GM12873 (cell line): ENCODE measurements around the gene HELZ2.

Source experiments
- TF ChIP-seq, protein P1 (sequence below): IDR thresholded peaks from 2 replicates; pipeline ENCODE4 v1.5.1; 2012; ENCODE audit warnings: low read depth, mild to moderate bottlenecking, moderate library complexity, low read length, control low read depth; ENCODE audit not compliant: insufficient read depth; ENCODE audit errors: missing control alignments

HELZ2 gene

DNA sequence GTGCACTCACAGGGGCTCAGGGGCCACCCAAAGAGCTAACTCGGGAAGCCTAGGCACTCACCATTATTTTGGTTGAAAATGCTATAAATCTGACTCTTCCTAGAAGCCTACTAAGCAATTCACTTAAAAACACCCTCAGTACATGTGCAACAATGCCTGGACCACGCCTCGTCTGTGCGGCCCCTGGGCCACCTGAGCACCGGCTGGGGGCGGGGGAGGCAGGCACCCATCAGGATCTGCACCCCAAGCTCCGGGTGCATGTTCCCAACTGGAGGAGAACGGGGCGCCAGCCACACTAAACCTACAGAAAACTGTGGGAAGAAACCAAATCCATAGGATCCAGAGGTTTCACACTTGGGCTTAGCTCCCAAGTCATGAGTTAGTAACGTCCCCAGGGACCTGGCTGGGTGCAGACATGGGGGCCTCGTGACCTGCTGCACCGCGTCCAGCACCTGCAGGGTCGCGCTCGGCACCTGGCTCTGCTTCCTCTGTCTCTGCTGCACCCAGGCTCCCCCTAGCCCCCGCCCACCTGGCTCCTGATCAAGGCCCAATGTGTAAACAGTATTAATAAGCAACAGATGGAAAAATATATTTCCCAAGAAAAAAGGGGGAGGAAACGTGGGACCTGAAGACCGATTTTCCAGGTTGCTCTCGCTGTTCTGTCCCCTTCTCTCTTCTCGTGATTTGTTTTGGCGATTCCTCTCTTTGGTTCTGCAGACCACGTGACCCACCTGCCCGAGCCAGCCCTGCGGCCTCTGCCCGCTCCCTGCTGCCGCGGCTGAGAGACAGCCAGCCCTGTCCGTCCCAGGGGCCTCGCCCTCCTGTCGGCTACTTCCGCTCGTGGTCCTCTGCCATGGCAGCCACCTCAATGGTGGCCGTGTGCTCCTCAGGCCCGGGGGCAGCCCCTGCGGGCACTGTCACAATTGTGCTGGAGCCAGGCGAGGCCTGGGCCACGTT lies 15.5 kb upstream of the HELZ2 start:
- TF ChIP-seq, protein P1, sequence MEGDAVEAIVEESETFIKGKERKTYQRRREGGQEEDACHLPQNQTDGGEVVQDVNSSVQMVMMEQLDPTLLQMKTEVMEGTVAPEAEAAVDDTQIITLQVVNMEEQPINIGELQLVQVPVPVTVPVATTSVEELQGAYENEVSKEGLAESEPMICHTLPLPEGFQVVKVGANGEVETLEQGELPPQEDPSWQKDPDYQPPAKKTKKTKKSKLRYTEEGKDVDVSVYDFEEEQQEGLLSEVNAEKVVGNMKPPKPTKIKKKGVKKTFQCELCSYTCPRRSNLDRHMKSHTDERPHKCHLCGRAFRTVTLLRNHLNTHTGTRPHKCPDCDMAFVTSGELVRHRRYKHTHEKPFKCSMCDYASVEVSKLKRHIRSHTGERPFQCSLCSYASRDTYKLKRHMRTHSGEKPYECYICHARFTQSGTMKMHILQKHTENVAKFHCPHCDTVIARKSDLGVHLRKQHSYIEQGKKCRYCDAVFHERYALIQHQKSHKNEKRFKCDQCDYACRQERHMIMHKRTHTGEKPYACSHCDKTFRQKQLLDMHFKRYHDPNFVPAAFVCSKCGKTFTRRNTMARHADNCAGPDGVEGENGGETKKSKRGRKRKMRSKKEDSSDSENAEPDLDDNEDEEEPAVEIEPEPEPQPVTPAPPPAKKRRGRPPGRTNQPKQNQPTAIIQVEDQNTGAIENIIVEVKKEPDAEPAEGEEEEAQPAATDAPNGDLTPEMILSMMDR, result no peak

DNA sequence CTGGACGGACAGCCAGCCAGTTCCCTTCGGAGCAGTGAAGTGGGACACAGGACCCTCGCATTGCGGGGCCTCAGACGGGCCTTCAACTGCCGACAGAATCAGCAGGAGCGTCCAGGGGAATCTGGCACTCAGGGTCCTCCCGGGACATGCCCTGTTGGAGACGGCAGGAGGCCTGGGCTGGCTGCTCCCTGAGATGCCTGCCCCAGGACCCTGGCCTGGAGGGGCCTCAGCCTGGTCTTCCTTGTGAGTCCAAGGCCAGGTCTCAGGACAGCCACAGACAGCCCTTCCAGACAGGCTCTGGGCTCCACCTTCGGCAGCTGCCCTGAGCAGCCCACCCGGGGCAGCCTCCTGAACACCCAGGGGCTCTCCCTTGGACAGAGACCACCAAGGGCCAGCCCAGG lies 14.6 kb upstream of the HELZ2 start:
- TF ChIP-seq, protein P1, result no peak

DNA sequence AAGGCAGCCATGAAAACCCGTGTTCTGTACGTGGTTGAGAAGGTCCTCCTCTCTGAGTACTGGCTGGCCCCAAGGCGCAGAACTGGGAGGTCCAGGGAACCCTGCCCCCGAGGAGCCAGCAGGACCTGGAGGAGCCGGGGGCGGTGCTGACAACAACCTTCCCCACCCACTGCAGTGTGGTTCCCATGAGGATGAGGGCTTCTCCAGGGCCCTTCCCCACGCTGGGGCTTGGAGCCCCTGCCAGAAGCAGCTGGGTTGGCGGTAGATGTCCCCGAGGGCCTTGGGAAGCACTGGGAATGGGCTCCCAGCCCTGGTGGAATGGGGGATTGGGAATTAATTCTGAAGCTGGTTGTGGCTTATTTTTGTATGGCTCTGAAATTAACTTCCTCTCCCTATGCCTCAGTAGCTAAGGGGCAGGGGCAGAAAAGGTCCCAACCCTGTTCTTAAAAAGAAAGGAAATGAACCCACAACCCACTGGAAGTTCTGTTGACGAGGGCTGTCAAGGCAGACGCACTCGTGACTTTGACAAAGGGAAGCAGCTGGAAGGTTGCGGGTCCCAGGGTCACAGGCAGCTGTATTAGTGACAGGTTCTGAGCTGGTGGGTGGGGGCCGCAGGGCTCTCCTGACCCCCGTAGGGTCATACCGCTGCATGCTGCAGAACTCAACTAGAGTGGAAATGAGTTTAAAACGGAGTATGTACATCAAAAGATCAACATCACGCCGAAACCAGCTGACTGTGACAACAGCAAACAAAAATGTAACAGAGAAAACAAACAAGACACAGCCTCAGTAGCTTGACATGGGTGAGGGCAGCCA lies 13.9 kb upstream of the HELZ2 start:
- TF ChIP-seq, protein P1, result no peak

DNA sequence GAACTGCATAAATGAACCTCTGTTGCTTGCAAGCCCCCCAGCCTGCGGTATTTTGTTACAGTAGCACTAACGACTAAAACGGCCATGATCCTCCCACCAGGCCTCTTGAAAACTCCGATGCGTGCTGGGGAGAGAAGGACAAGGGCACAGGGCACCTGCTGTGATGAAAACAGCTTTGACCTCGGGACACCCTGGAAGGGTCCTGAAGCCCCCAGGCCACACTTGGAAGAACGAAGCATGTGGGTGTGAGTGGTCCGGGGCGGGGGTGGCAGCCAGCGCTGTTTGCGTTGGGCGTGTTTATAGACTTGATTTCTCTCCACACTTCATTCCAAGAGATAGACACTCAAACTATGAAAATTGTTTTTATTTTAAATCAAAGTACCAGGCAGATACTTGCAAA lies 13.2 kb upstream of the HELZ2 start:
- TF ChIP-seq, protein P1, result no peak

DNA sequence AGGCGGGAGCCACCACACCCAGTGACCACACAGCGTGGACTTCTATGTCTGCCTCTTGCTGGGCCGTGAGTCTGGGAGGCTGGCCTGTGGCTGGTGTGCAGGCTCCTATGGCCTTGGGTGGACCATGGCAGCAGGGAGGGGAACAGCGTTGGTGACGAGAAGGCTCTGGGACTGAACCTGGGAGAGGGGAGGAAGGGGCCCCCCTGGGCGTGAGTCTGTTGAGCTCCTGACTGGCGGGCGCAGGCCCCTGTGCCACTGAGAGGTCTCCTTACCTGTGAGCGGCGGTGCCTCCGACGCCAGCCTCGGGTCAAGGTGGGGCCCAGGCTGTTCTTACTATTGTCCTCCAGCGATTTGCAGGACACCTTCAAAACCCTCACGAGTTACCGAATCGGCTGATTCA lies 12.8 kb upstream of the HELZ2 start:
- TF ChIP-seq, protein P1, result no peak

DNA sequence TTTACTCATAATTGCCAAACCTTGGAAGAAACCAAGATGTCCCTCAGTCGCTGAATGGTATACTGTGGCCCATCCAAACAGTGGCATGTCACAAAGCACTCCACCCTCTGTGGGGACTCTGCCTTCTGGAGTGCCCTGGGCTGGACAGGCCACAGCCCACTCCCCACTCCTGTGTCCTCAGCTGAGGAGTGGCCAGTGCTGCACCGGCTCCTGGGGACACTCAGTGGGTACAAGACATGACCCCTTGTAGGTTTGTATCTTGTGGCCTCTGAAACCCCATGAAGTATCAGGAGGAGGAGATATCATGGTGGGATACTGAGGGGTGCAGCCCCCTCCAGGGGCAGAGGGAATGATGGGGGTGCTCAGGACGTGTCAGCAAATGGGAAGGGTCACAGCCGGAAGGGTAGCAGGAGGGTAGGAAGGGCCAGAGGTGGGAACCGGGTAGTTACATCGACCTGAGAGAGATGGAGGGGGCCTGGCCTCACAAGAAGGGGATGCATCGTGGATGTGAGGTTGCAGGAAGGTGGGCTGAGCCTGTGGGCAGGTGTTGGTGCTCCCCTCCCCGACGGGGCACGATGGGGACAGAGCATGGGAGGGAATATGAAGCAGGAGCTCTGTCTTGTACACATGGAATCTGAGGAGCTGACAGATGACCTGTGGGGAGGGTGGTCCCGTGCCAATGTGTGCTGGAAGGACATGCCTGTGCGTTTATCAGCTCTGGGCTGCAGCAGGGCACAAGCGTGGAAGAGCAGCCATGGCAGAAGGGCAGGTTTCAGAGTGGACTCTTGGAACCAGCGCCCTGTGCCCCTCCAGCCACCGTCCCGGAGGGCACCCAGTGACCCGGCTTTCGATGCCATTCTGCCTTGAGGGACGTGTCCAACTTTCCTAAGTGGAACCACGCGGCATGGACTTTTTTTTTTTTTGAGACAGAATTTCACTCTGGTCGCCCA lies 11.9 kb upstream of the HELZ2 start:
- TF ChIP-seq, protein P1, result no peak
